Small intestine (tissue), 16 donors: Measurements from ENCODE around the gene XKR8. TPM values are rescaled to one million over a fixed set of nuclear protein-coding genes. Genes with fewer than 3 reads are reported as not detected.
A peak's percentile ranks its signal among the peaks of the same experiment; 100 is the strongest.

Experiments used
- DNase-seq, 2 donors: peaks; one replicate each; pipeline versions ENCODE4 v3.0.0 to v3.0.0-alpha.2; 2013
- FAIRE-seq: peaks from 2 replicates; lab custom pipeline; 2012; peaks lifted over from hg19 to GRCh38; lab: Jason Lieb, UNC
- H3K27ac ChIP-seq, 3 donors: one replicate each; pipeline ENCODE4 v1.5.1; 2013; ENCODE audit warnings: low read length in 2 of 3, mild to moderate bottlenecking in 2 of 3, control low read depth in 1 of 3, inconsistent platforms in 1 of 3, low read depth in 1 of 3, moderate library complexity in 1 of 3
- H3K27me3 ChIP-seq, 3 donors: one replicate each; pipeline ENCODE4 v1.6.1; 2013; ENCODE audit warnings: low read length in 3 of 3, inconsistent platforms in 1 of 3; ENCODE audit not compliant: control insufficient read depth in 3 of 3, insufficient read depth in 3 of 3
- H3K36me3 ChIP-seq, 3 donors: one replicate each; pipeline ENCODE4 v1.6.1; 2013; ENCODE audit warnings: low read length in 3 of 3, inconsistent platforms in 1 of 3, low read depth in 1 of 3, mild to moderate bottlenecking in 1 of 3, moderate library complexity in 1 of 3; ENCODE audit not compliant: control insufficient read depth in 3 of 3, insufficient read depth in 2 of 3
- H3K4me1 ChIP-seq, 3 donors: one replicate each; pipeline ENCODE4 v1.6.1; 2013; ENCODE audit warnings: low read length in 2 of 3, inconsistent platforms in 1 of 3, low read depth in 1 of 3, mild to moderate bottlenecking in 1 of 3, moderate library complexity in 1 of 3; ENCODE audit not compliant: control insufficient read depth in 3 of 3, insufficient read depth in 2 of 3
- H3K4me3 ChIP-seq, 3 donors: one replicate each; pipeline ENCODE4 v1.5.1; 2013; ENCODE audit warnings: low read length in 3 of 3, control low read depth in 1 of 3, inconsistent platforms in 1 of 3, low read depth in 1 of 3, mild to moderate bottlenecking in 1 of 3, moderate library complexity in 1 of 3
- H3K9me3 ChIP-seq, 2 donors: one replicate each; pipeline ENCODE4 v1.6.1; 2013; ENCODE audit warnings: low read depth in 1 of 2, low read length in 1 of 2; ENCODE audit not compliant: control insufficient read depth in 2 of 2, insufficient read depth in 1 of 2
- WGBS, 3 donors: extraction: QIAGEN DNeasy Blood & Tissue Kit; methylation state at CpG; one replicate each; pipeline ENCODE4 v1.1.7; 2013; 5-methylcytosine and 5-hydroxymethylcytosine counted together
- long read RNA-seq, 10 donors: transcript quantifications; one replicate each; lab custom pipeline, GENCODE V29; 2026
- polyA plus RNA-seq, 4 donors: library from polyadenylated mRNA; stranded (reverse) in 3 of 4; unstranded in 1 of 4; fragments of 200-250 nt in 3 of 4; fragments of 120-200 nt in 1 of 4; gene quantifications; one replicate each; pipeline versions ENCODE4 v1.2.1 to v1.2.3, GENCODE V29; 2013
- donor health status: healthy with polysubstance abuse.
- donor health status: control.
- donor health status: control.
- donor health status: Bipolar disorder and iron deficiency.
- donor health status: healthy.

XKR8 gene, protein sequence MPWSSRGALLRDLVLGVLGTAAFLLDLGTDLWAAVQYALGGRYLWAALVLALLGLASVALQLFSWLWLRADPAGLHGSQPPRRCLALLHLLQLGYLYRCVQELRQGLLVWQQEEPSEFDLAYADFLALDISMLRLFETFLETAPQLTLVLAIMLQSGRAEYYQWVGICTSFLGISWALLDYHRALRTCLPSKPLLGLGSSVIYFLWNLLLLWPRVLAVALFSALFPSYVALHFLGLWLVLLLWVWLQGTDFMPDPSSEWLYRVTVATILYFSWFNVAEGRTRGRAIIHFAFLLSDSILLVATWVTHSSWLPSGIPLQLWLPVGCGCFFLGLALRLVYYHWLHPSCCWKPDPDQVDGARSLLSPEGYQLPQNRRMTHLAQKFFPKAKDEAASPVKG
- 1 to 10 TPM; 4.9 to 9.4 (median 7.4) TPM for polyA plus RNA-seq
- long read RNA-seq, donor 1, result 0 reads
- long read RNA-seq, donor 2, partial matches to known transcripts, result 0 of 1 reads
- long read RNA-seq, donor 2, other reads (novel, unspliced or antisense), result 0 of 1 reads
- long read RNA-seq, donor 3, transcript XKR8-201 (3 exons, 2,692 nt), result major isoform, 6 of 6 reads
- long read RNA-seq, donor 3, partial matches to known transcripts, result 0 of 6 reads
- long read RNA-seq, donor 3, other reads (novel, unspliced or antisense), result 0 of 6 reads
- long read RNA-seq, donor 4, result 0 reads
- long read RNA-seq, donor 5, result 0 reads
- long read RNA-seq, donor 6, partial matches to known transcripts, result 0 of 2 reads
- long read RNA-seq, donor 6, other reads (novel, unspliced or antisense), result 0 of 2 reads
- long read RNA-seq, donor 7, result 0 reads
- long read RNA-seq, donor 8, partial matches to known transcripts, result 0 of 1 reads
- long read RNA-seq, donor 8, other reads (novel, unspliced or antisense), result 0 of 1 reads
- long read RNA-seq, donor 9, result 0 reads
- long read RNA-seq, donor 10, partial matches to known transcripts, result 0 of 1 reads
- long read RNA-seq, donor 10, other reads (novel, unspliced or antisense), result 0 of 1 reads

DNA sequence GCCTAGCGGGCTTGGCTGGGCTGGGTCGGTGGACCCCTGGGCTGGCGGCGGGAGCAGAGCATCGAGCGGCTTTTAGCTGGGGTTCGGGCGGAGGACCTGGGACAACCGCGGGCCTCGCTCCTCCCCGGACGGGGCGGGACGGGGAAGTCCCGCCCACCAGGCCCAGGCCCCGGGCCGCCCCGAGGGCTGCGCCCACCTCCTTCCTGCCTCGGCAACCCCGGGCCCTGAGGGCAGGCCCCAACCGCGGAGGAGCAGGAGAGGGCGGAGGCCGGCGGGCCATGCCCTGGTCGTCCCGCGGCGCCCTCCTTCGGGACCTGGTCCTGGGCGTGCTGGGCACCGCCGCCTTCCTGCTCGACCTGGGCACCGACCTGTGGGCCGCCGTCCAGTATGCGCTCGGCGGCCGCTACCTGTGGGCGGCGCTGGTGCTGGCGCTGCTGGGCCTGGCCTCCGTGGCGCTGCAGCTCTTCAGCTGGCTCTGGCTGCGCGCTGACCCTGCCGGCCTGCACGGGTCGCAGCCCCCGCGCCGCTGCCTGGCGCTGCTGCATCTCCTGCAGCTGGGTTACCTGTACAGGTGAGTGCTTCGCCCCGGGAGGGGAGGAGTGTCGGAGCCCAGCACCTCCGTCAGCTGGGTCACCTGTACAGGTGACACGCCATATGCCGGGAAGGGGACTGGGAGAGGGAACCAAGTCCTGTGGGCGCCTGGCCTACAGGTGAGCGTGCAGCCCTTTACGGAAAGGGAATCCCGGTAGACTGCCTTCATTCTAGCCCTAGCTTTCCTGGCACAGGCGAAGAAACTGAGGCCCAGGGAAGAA, at the start of gene XKR8:
XKR8 (plus strand) TSS at position 182 of the 812 bp plus-strand sequence; CDS start at position 279, 97 bp downstream.
- Histone ChIP-seq H3K27me3 (no peaks in the 10 kb centered on the region), H3K4me1 (peaks cover 0 to 10% (median 0%) of the 10 kb centered on the region in 3 donors), H3K36me3 (peaks cover 0 to 49% (median 1%) of the 10 kb centered on the region in 3 donors), H3K27ac (peak within 1 kb of the TSS; percentile 90 to 96 (median 93)), H3K9me3 (no peaks in the 10 kb centered on the region), H3K4me3 (peak within 1 kb of the TSS; percentile 63 to 83 (median 72))
- 1 to 3% (median 3%) methylated on average over 43 to 68 of the region's 68 CpGs for WGBS, 3 donors
- FAIRE-seq (no peak), DNase-seq (peak; percentile 90 to 93)

DNA sequence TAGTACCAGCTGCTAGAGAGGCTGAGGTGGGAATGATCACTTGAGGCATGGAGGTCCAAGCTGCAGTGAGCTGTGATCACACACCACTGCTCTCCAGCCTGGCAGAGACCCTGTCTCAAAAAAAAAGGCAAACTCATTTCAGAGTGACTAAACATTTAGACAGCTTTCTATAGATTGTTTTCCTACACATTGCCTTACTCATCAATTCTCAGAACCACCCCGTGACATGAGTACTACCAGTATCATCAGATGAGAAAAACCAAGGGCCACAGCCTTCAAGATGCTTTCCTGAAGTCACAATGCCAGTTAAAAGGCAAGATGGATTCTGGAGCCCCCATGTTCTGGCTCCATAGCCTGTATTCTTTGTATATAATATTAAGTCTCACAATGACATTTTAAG, 47.3 kb upstream of the XKR8 start:
- FAIRE-seq (no peak), DNase-seq (no peak)
- Histone ChIP-seq H3K4me3 (no peak overlapping the region), H3K4me1 (peaks cover 0 to 4% (median 3%) of the 10 kb centered on the region in 3 donors), H3K9me3 (peaks cover 0 to 11% of the 10 kb centered on the region in 2 donors), H3K36me3 (peaks cover 0 to 36% (median 4%) of the 10 kb centered on the region in 3 donors), H3K27ac (no peak overlapping the region), H3K27me3 (peaks cover 0 to 7% (median 0%) of the 10 kb centered on the region in 3 donors)
- WGBS, 3 donors, result 80 to 95% (median 81%) methylated on average over 1 of the region's 1 CpG

DNA sequence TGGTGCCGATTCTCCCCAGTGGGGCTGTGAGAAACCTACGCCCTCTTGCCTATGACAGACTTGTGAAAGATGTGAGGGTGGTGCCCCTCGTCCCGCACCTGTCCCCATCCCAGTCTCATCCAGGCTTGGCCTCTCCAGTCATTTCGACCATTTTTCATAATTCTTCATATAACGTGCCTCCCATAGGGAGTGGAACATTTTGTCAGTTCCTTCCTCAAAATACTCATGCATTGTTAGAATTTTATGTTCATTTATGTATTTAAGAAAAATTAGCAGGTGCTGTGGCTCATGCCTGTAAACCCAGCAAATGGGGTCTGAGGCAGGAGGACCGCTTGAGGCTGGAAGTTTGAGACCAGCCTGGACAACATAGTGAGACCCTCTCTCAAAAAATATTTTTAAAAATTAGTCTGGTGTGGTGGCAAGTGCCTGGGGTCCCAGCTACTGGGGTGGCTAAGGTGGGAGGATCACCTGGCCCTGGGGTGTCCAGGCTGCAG, 44.6 kb upstream of the XKR8 start:
- FAIRE-seq (no peak), DNase-seq (no peak)
- Histone ChIP-seq H3K36me3 (peaks cover 0 to 18% (median 3%) of the 10 kb centered on the region in 3 donors), H3K27me3 (peaks cover 0 to 7% (median 0%) of the 10 kb centered on the region in 3 donors), H3K9me3 (peaks cover 0 to 11% of the 10 kb centered on the region in 2 donors), H3K4me3 (peak overlapping the region in 1 of 3 donors; percentile 11), H3K4me1 (peaks cover 0 to 4% (median 3%) of the 10 kb centered on the region in 3 donors), H3K27ac (peak overlapping the region in 2 of 3 donors; percentile 52 to 82)
- 60 to 72% (median 62%) methylated on average over 7 of the region's 7 CpGs for WGBS, 3 donors

DNA sequence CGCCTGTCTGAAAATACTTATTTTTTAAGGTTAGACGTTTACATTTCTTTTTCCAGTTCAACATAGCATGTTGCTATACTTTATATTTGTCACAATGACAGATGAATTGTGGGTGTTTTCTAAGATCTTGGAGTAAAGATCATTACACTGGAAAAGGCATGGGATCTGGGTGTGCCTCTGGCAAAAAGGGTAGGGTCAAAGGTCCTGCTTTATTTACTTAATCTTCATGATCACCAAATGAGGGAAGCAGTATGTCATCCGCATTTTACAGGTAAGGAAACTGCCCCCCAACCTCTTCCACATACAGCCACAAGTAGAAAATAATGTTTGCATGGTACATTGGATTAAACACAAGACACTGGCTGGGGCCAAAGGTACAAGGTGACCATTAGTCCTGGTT, 37.5 kb upstream of the XKR8 start:
- no peaks in the 10 kb centered on the region for H3K27me3 ChIP-seq
- peaks cover 0 to 5% (median 0%) of the 10 kb centered on the region in 3 donors for H3K4me1 ChIP-seq
- H3K4me3 ChIP-seq, result no peak overlapping the region
- DNase-seq (peak in 1 of 2 donors; percentile 76), FAIRE-seq (no peak)
- no peak overlapping the region for H3K27ac ChIP-seq
- WGBS, 3 donors, result 45 to 65% (median 57%) methylated on average over 3 of the region's 3 CpGs
- no peaks in the 10 kb centered on the region for H3K36me3 ChIP-seq
- H3K9me3 ChIP-seq, result no peaks in the 10 kb centered on the region

DNA sequence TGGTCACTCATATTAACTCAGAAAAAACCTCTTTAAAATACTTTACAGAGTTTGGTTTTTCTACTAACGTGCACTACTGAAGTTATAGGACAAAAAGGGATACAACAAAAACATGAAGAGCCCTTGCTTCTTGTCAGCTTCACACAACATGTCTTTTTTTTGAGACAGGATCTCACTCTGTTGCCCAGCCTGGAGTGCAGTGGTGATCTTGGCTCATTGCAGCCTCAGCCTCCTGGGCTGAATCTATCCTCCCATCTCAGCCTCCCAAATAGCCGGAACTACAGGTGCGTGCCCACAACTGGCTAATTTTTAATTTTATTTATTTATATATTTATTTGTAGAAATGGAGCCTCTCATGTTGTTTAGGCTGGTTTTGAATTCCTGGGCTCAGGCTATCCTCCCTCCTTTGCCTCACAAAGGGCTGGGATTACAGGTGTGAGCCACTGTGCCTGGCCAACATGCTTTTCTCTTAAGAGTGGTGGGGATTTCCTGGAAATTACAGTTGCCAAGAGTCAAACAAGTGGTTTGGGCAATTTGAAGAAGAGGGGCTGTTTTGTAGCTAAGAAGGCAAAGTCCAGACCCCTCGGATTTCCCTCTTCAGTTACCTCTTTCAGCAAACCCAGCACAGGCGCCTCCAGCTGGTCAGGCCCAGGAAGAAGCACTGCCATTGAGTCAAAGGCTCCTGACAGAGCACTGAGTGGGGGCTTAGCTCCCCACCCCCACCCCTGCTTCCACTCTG, 31.4 kb upstream of the XKR8 start:
- no peaks in the 10 kb centered on the region for H3K36me3 ChIP-seq
- FAIRE-seq, result no peak
- no peaks in the 10 kb centered on the region for H3K27me3 ChIP-seq
- no peaks in the 10 kb centered on the region for H3K4me1 ChIP-seq
- H3K4me3 ChIP-seq, result no peak overlapping the region
- H3K9me3 ChIP-seq, result no peaks in the 10 kb centered on the region
- WGBS, 3 donors, result 60 to 88% (median 63%) methylated on average over 5 of the region's 5 CpGs
- DNase-seq, result no peak
- H3K27ac ChIP-seq, result no peak overlapping the region

DNA sequence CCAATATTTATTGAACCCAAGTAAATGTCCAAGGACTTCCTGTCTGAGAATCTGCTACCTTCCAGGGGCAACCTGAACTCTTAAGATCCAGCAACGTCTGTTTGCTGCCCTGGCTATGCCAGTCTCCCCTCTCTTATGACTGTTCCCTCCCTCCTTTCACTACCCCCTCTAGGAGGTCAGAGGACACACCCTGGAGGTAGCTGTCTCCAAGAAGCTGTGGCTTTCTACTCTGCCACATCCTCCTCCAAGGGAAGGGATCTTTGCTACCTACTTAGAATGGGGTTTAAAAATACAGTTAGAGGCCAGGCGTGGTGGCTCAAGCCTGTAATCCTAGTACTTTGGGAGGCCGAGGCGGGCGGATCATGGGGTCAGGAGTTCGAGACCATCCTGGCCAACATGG, 28.6 kb upstream of the XKR8 start:
- WGBS, 3 donors, result 86 to 90% (median 90%) methylated on average over 6 of the region's 6 CpGs
- Histone ChIP-seq H3K27me3 (no peaks in the 10 kb centered on the region), H3K9me3 (no peaks in the 10 kb centered on the region), H3K27ac (no peak overlapping the region), H3K4me3 (no peak overlapping the region), H3K4me1 (no peaks in the 10 kb centered on the region), H3K36me3 (no peaks in the 10 kb centered on the region)
- FAIRE-seq (no peak), DNase-seq (no peak)

DNA sequence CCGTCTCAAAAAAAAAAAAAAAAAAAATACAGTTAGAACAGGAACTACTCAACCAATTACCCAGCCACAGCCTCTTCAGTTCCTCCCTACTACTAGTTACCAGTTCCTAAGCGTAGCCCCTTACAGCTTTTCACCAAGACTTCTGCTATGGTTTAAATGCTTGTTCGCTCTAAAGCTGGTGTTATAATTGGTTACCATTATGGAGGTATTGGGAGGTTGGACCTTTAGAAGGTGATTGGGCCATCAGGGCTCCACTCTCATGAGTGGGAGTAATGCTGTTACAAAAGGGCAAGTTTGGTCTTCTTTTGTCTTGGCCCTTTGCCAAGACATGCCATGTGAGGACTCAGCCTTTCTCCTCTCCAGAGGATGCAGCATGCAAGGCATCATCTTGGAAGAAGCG, 28.0 kb upstream of the XKR8 start:
- H3K9me3 ChIP-seq, result no peaks in the 10 kb centered on the region
- no peaks in the 10 kb centered on the region for H3K27me3 ChIP-seq
- 73 to 94% (median 88%) methylated on average over 3 to 4 of the region's 4 CpGs for WGBS, 3 donors
- DNase-seq (no peak), FAIRE-seq (no peak)
- H3K4me3 ChIP-seq, result no peak overlapping the region
- no peak overlapping the region for H3K27ac ChIP-seq
- H3K4me1 ChIP-seq, result no peaks in the 10 kb centered on the region
- H3K36me3 ChIP-seq, result no peaks in the 10 kb centered on the region
